DOHH2 (cell line): ENCODE results near the gene BAG5.
"Not testable (repeated sequence)": the region's sequence is repeated elsewhere in the genome, so short reads cannot be mapped to it uniquely, and the experiment has no call there.

ENCODE experiments used
- H3F3A ChIP-seq: fragments of 200-600 bp; sonication (generic), shearing (Covaris generic); 2 replicates; pipeline ENCODE4 v1.6.0; 2016; ENCODE audit warnings: antibody characterized with exemption, mild to moderate bottlenecking; ENCODE audit not compliant: control insufficient read depth, insufficient read depth
- H3K27ac ChIP-seq: fragments of 200-600 bp; sonication (generic); 2 replicates; pipeline ENCODE4 v1.5.1; 2014; ENCODE audit warnings: low read depth, mild to moderate bottlenecking, low read length, moderate library complexity
- H3K27me3 ChIP-seq: fragments of 200-600 bp; sonication (generic); 2 replicates; pipeline ENCODE4 v1.6.1; 2014; ENCODE audit warnings: mild to moderate bottlenecking, low read length, mixed read lengths; ENCODE audit not compliant: control insufficient read depth
- H3K36me3 ChIP-seq: fragments of 200-600 bp; sonication (generic); 2 replicates; pipeline ENCODE4 v1.6.1; 2014; ENCODE audit warnings: mild to moderate bottlenecking, low read length, moderate library complexity, mixed read lengths; ENCODE audit not compliant: control insufficient read depth
- H3K4me1 ChIP-seq: fragments of 200-600 bp; sonication (generic); 2 replicates; pipeline ENCODE4 v1.6.1; 2014; ENCODE audit warnings: mild to moderate bottlenecking, low read length, mixed read lengths; ENCODE audit not compliant: control insufficient read depth
- H3K4me2 ChIP-seq: fragments of 200-600 bp; sonication (generic); 2 replicates; pipeline ENCODE4 v1.6.0; 2014; ENCODE audit warnings: mild to moderate bottlenecking, low read length, moderate library complexity
- H3K4me3 ChIP-seq: fragments of 200-600 bp; sonication (generic); 2 replicates; pipeline ENCODE4 v1.5.1; 2014; ENCODE audit warnings: mild to moderate bottlenecking, low read length, mixed read lengths
- H3K79me2 ChIP-seq: fragments of 200-600 bp; sonication (generic); 2 replicates; pipeline ENCODE4 v1.6.1; 2014; ENCODE audit warnings: mild to moderate bottlenecking, low read length, mixed read lengths; ENCODE audit not compliant: control insufficient read depth
- H3K9me2 ChIP-seq: fragments of 200-600 bp; sonication (generic); replicated peaks from 2 replicates; pipeline ENCODE4 v1.6.1; 2014; ENCODE audit warnings: mild to moderate bottlenecking, low read length, mixed read lengths; ENCODE audit not compliant: control insufficient read depth
- H3K9me3 ChIP-seq: fragments of 200-600 bp; sonication (generic); 2 replicates; pipeline ENCODE4 v1.6.1; 2014; ENCODE audit warnings: antibody characterized with exemption, low read length, mixed read lengths; ENCODE audit not compliant: control insufficient read depth, insufficient read depth
- H4K20me1 ChIP-seq: fragments of 200-600 bp; sonication (generic); 2 replicates; pipeline ENCODE4 v1.6.0; 2014; ENCODE audit warnings: low read depth, mild to moderate bottlenecking, antibody characterized with exemption, low read length, moderate library complexity; ENCODE audit not compliant: control insufficient read depth, insufficient read depth
- EZH2phosphoT487 ChIP-seq: fragments of 200-600 bp; sonication (generic); IDR thresholded peaks from 2 replicates; pipeline ENCODE4 v1.6.1; 2017; ENCODE audit warnings: borderline replicate concordance, mild to moderate bottlenecking, antibody characterized with exemption, low read length, moderate library complexity, mixed read lengths
- TF ChIP-seq, protein P1 (sequence below): fragments of 200-600 bp; sonication (generic); IDR thresholded peaks from one replicate; pipeline ENCODE4 v1.5.1; 2014; ENCODE audit warnings: antibody characterized with exemption, mild to moderate bottlenecking, low read depth, low read length; ENCODE audit not compliant: poor library complexity, severe bottlenecking

Gene BAG5

GRCh38 chr14:103526914-103527248 is 35.6 kb downstream of the BAG5 start:
- Histone ChIP-seq H4K20me1 (no peaks in the 10 kb centered on the region), H3K4me3 (no peak overlapping the region), H3F3A (no peaks in the 10 kb centered on the region), H3K27ac (no peak overlapping the region), H3K4me1 (peaks cover 35% of the 10 kb centered on the region), H3K27me3 (peaks cover 3% of the 10 kb centered on the region; the same call in 1 of the 2 replicates), H3K79me2 (peaks cover 37% of the 10 kb centered on the region), H3K4me2 (no peak overlapping the region), H3K36me3 (peaks cover 17% of the 10 kb centered on the region), H3K9me2 (no peaks in the 10 kb centered on the region), H3K9me3 (no peaks in the 10 kb centered on the region)
- TF ChIP-seq, protein P1, sequence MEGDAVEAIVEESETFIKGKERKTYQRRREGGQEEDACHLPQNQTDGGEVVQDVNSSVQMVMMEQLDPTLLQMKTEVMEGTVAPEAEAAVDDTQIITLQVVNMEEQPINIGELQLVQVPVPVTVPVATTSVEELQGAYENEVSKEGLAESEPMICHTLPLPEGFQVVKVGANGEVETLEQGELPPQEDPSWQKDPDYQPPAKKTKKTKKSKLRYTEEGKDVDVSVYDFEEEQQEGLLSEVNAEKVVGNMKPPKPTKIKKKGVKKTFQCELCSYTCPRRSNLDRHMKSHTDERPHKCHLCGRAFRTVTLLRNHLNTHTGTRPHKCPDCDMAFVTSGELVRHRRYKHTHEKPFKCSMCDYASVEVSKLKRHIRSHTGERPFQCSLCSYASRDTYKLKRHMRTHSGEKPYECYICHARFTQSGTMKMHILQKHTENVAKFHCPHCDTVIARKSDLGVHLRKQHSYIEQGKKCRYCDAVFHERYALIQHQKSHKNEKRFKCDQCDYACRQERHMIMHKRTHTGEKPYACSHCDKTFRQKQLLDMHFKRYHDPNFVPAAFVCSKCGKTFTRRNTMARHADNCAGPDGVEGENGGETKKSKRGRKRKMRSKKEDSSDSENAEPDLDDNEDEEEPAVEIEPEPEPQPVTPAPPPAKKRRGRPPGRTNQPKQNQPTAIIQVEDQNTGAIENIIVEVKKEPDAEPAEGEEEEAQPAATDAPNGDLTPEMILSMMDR: no peak
- no peak for TF ChIP-seq EZH2phosphoT487

- H3K36me3 ChIP-seq: peaks cover 16% of the 10 kb centered on the region
- H3K4me3 ChIP-seq: no peak overlapping the region
- peaks cover 7% of the 10 kb centered on the region for H3K27me3 ChIP-seq
- H3K9me3 ChIP-seq: no peaks in the 10 kb centered on the region
- no peak overlapping the region for H3K4me2 ChIP-seq
- H3F3A ChIP-seq: no peaks in the 10 kb centered on the region
- no peaks in the 10 kb centered on the region for H4K20me1 ChIP-seq
- TF ChIP-seq, protein P1: no peak
- TF ChIP-seq EZH2phosphoT487: no peak
- peaks cover 32% of the 10 kb centered on the region for H3K79me2 ChIP-seq
- no peak overlapping the region for H3K27ac ChIP-seq
- H3K4me1 ChIP-seq: peaks cover 39% of the 10 kb centered on the region
- H3K9me2 ChIP-seq: no peaks in the 10 kb centered on the region
These were observed 36.1 kb downstream of the BAG5 start for GRCh38 chr14:103526247-103526913.

GRCh38 chr14:103525430-103526246 is 36.8 kb downstream of the BAG5 start:
- H3K4me3 ChIP-seq, H3K4me2 ChIP-seq, H4K20me1 ChIP-seq, H3F3A ChIP-seq, H3K27ac ChIP-seq, H3K9me3 ChIP-seq, H3K36me3 ChIP-seq, H3K9me2 ChIP-seq: not testable (repeated sequence)
- Histone ChIP-seq H3K79me2 (peaks cover 25% of the 10 kb centered on the region), H3K4me1 (peaks cover 39% of the 10 kb centered on the region), H3K27me3 (peaks cover 14% of the 10 kb centered on the region)
